Panc1 (cell line): Measurements from ENCODE around the gene ATM.
"Not testable (repeated sequence)": the region's sequence is repeated elsewhere in the genome, so short reads cannot be mapped to it uniquely, and the experiment has no call there.

ENCODE experiments used
- CTCF ChIP-seq: fragments of 450-650 bp; IDR thresholded peaks from 2 replicates; pipeline ENCODE4 v1.5.1; 2017; ENCODE audit warnings: mild to moderate bottlenecking
- POLR2AphosphoS5 ChIP-seq: IDR thresholded peaks from 2 replicates; pipeline ENCODE4 v1.6.1; 2012; ENCODE audit warnings: mild to moderate bottlenecking, low read depth, low read length, moderate library complexity
- SIN3A ChIP-seq: IDR thresholded peaks from 2 replicates; pipeline ENCODE4 v1.6.1; 2012; ENCODE audit warnings: low read depth, mild to moderate bottlenecking, low read length, moderate library complexity, borderline replicate concordance; ENCODE audit not compliant: insufficient read depth
- TCF7L2 ChIP-seq: IDR thresholded peaks from 2 replicates; pipeline ENCODE4 v1.6.1; 2011; ENCODE audit warnings: mild to moderate bottlenecking, low read depth, low read length, inconsistent platforms

GRCh38 chr11:108289066-108289465, 66.2 kb downstream of the ATM start:
- not testable (repeated sequence) for TF ChIP-seq CTCF, POLR2AphosphoS5, SIN3A, TCF7L2
